ENCODE measurements around the gene PSPN. TPM values are rescaled to one million over a fixed set of nuclear protein-coding genes. Genes with fewer than 3 reads are reported as not detected.

Gene PSPN
- total and polyA plus RNA-seq, 2 experiments from 2014 or later: 0.22 to 0.75 TPM

DNA sequence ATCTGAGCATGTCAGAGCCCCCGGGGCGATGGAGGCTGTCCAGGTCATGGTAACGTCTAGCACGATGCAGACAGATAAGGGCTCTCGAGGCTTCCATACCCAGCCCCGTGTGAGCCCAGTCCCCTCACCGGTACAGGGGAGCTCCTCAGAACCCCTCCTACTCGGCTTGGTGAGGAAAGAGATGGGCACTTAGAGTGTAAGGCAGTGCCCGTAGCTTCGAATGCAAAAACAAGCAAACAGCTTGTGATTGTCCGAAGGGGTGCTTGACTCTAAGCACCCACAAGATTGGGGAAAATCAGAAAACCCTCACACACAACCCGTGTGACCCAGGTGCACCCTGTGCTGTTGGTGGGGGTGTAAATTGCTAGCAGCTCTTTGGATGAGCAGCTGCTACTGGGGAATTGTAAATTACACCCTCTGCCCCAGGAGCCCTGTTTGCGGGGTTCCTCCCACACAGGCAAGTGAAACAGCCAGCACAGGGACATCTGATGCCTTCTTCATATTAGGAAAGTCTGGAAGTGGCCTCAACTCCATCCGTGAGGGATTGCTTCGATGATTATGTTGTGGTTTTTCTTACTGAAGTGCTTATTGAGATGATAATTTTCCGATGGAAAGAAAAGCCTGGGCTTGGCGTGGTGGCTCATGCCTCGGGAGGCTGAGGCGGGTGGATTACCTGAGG is 918 bp upstream of the PSPN start:
- WGBS, 2 experiments (ENCODE audit: low coverage in 1 of 2, low lambda C conversion rate in 2 of 2, missing lambda C conversion rate in 2 of 2): 56 to 58% methylated on average over 18 to 19 of the region's 19 CpGs
- no peak for TF ChIP-seq EZH2phosphoT487 (IDR thresholded peaks at IDR 0.05; ENCODE audit: insufficient read depth, low read depth)
- TF ChIP-seq EZH2 (IDR thresholded peaks at IDR 0.05; ENCODE audit: insufficient read depth, poor library complexity, severe bottlenecking): no peak
- peak; percentile 37 for DNase-seq
- no peaks in the 10 kb centered on the region for H3K9me2 ChIP-seq (ENCODE audit: insufficient read depth)
- H3K4me2 ChIP-seq (ENCODE audit: unreplicated experiment): no peak overlapping the region
- no peak overlapping the region for H3K4me3 ChIP-seq
- H4K20me1 ChIP-seq (ENCODE audit: insufficient read depth): no peaks in the 10 kb centered on the region
- H3F3A ChIP-seq (ENCODE audit: insufficient read depth): peaks cover 23% of the 10 kb centered on the region; the same call in 1 of the 2 replicates
- no peak overlapping the region for H2AFZ ChIP-seq
- H3K27ac ChIP-seq: no peak overlapping the region
- peaks cover 16% of the 10 kb centered on the region; the same call in 1 of the 2 replicates for H3K36me3 ChIP-seq (ENCODE audit: low read depth)
- no peaks in the 10 kb centered on the region for H3K79me2 ChIP-seq (ENCODE audit: insufficient read depth)
- no peaks in the 10 kb centered on the region for H3K9me3 ChIP-seq (ENCODE audit: low read depth)
- no peak overlapping the region for H3K9ac ChIP-seq
- in situ Hi-C loops (cut with MboI): no loop called here
- H3K4me1 ChIP-seq (ENCODE audit: insufficient read depth): peaks cover 10% of the 10 kb centered on the region
- H3K27me3 ChIP-seq (replicated peaks; ENCODE audit: insufficient read depth): no peaks in the 10 kb centered on the region

DNA sequence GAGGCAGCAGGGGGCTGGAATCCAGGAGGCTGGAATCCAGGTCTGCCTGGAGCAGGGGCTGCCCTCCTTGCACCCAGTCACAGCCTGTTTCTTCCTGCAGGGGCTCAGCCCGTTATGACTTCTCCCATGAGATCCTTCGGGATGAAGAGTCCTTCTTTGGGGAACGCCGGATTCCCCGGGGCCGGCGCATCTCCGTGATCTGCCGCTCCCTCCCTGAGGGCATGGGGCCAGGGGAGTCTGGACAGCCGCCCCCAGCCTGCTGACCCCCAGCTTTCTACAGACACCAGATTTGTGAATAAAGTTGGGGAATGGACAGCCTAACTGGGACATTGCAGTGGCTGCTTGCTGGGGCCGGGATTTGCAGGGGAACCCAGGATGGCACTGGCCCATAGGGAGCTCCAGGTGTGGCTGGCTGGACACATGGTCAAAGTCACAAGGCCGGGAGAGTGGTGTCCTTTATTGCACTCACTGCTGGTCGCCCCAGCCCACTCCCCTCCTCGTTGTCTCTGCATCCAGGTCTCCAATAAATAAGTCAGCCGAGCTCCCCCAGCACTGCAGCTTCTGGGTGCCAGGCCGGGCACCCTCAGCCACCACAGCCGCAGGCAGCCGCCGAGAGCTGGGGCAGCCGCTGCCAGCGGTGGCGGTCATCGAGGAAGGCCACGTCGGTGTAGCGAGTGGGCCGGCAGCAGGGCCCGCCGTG is 872 bp downstream of the PSPN start:
- H3K27ac ChIP-seq: no peak overlapping the region
- no peaks in the 10 kb centered on the region for H4K20me1 ChIP-seq (ENCODE audit: insufficient read depth)
- H3K36me3 ChIP-seq (ENCODE audit: low read depth): peaks cover 6% of the 10 kb centered on the region; the same call in 1 of the 2 replicates
- H3K4me3 ChIP-seq: no peak overlapping the region
- no peaks in the 10 kb centered on the region for H3K9me2 ChIP-seq (ENCODE audit: insufficient read depth)
- no peak for DNase-seq
- no peak for TF ChIP-seq EZH2 (IDR thresholded peaks at IDR 0.05; ENCODE audit: insufficient read depth, poor library complexity, severe bottlenecking)
- TF ChIP-seq EZH2phosphoT487 (IDR thresholded peaks at IDR 0.05; ENCODE audit: insufficient read depth, low read depth): no peak
- H3K9ac ChIP-seq: no peak overlapping the region
- WGBS, 2 experiments (ENCODE audit: low coverage in 1 of 2, low lambda C conversion rate in 2 of 2, missing lambda C conversion rate in 2 of 2): 91 to 94% methylated on average over 18 to 28 of the region's 29 CpGs
- H3K4me2 ChIP-seq (ENCODE audit: unreplicated experiment): no peak overlapping the region
- H3K4me1 ChIP-seq (ENCODE audit: insufficient read depth): peaks cover 10% of the 10 kb centered on the region
- in situ Hi-C loops (cut with MboI): no loop called here
- H3F3A ChIP-seq (ENCODE audit: insufficient read depth): peaks cover 24% of the 10 kb centered on the region; the same call in 1 of the 2 replicates
- H3K27me3 ChIP-seq (replicated peaks; ENCODE audit: insufficient read depth): no peaks in the 10 kb centered on the region
- no peak overlapping the region for H2AFZ ChIP-seq
- H3K9me3 ChIP-seq (ENCODE audit: low read depth): no peaks in the 10 kb centered on the region
- H3K79me2 ChIP-seq (ENCODE audit: insufficient read depth): no peaks in the 10 kb centered on the region

DNA sequence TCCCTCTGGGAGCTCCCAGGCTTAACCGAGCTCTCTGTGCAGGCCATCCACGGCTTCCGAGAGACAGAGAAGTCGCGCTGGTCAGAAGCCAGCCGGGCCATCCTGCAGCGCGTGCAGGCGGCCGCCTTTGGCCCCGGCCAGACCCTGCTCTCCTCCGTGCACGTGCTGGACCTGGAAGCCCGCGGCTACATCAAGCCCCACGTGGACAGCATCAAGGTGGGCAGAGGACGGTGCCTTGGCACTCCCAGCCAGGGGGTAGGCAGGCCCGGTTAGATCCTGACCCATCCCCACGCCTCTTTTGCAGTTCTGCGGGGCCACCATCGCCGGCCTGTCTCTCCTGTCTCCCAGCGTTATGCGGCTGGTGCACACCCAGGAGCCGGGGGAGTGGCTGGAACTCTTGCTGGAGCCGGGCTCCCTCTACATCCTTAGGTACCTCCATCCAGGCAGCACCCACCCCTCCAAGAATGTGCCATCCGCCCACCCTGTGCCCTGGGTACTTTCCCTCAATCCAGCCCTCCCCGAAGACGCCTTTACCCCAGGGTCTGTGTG is 1.5 kb downstream of the PSPN start:
- Histone ChIP-seq H3K9me3 (ENCODE audit: low read depth) (no peaks in the 10 kb centered on the region), H4K20me1 (ENCODE audit: insufficient read depth) (no peaks in the 10 kb centered on the region), H3K36me3 (ENCODE audit: low read depth) (0 out of 2 replicates have a peak, but pooled peaks cover 3% of the 10 kb centered on the region), H3K79me2 (ENCODE audit: insufficient read depth) (no peaks in the 10 kb centered on the region), H3K9ac (peak overlapping the region; percentile 75; the same call in 1 of the 2 replicates), H3K9me2 (ENCODE audit: insufficient read depth) (no peaks in the 10 kb centered on the region), H2AFZ (peak overlapping the region; percentile 58; the same call in 1 of the 2 replicates), H3K4me2 (ENCODE audit: unreplicated experiment) (peak overlapping the region; percentile 58), H3F3A (ENCODE audit: insufficient read depth) (peaks cover 30% of the 10 kb centered on the region; the same call in 1 of the 2 replicates), H3K4me1 (ENCODE audit: insufficient read depth) (peaks cover 10% of the 10 kb centered on the region), H3K4me3 (peak overlapping the region; percentile 67), H3K27ac (no peak overlapping the region), H3K27me3 (replicated peaks; ENCODE audit: insufficient read depth) (no peaks in the 10 kb centered on the region)
- WGBS, 2 experiments (ENCODE audit: low coverage in 1 of 2, low lambda C conversion rate in 2 of 2, missing lambda C conversion rate in 2 of 2): 51 to 63% methylated on average over 29 of the region's 29 CpGs
- in situ Hi-C loops (cut with MboI): no loop called here
- no peak for TF ChIP-seq EZH2phosphoT487 (IDR thresholded peaks at IDR 0.05; ENCODE audit: insufficient read depth, low read depth)
- TF ChIP-seq EZH2 (IDR thresholded peaks at IDR 0.05; ENCODE audit: insufficient read depth, poor library complexity, severe bottlenecking): no peak
- DNase-seq: no peak

- Histone ChIP-seq H3K4me3 (peak overlapping the region; percentile 67), H3K9me3 (ENCODE audit: low read depth) (no peaks in the 10 kb centered on the region), H3K4me2 (ENCODE audit: unreplicated experiment) (peak overlapping the region; percentile 58), H2AFZ (peak overlapping the region; percentile 58), H3K9me2 (ENCODE audit: insufficient read depth) (no peaks in the 10 kb centered on the region), H3F3A (ENCODE audit: insufficient read depth) (peaks cover 29% of the 10 kb centered on the region; the same call in 1 of the 2 replicates), H3K36me3 (ENCODE audit: low read depth) (no peaks in the 10 kb centered on the region), H3K79me2 (ENCODE audit: insufficient read depth) (no peaks in the 10 kb centered on the region), H3K27ac (peak overlapping the region; percentile 56), H3K27me3 (replicated peaks; ENCODE audit: insufficient read depth) (no peaks in the 10 kb centered on the region), H3K4me1 (ENCODE audit: insufficient read depth) (peaks cover 10% of the 10 kb centered on the region), H4K20me1 (ENCODE audit: insufficient read depth) (no peaks in the 10 kb centered on the region), H3K9ac (peak overlapping the region; percentile 75)
- no peak for DNase-seq
- WGBS, 2 experiments (ENCODE audit: low coverage in 1 of 2, low lambda C conversion rate in 2 of 2, missing lambda C conversion rate in 2 of 2): 21 to 33% methylated on average over 3 to 5 of the region's 5 CpGs
- in situ Hi-C loops (cut with MboI): no loop called here
- no peak for TF ChIP-seq EZH2phosphoT487 (IDR thresholded peaks at IDR 0.05; ENCODE audit: insufficient read depth, low read depth)
- TF ChIP-seq EZH2 (IDR thresholded peaks at IDR 0.05; ENCODE audit: insufficient read depth, poor library complexity, severe bottlenecking): no peak
These were observed 2.0 kb downstream of the PSPN start for GRCh38 chr19:6373813-6374108.

Measured in GM23248 (cell line).